AG10803 (cell line): ENCODE results near the gene EIF2B4.
A peak's percentile ranks its signal among the peaks of the same experiment; 100 is the strongest.
"Not testable (repeated sequence)": the region's sequence is repeated elsewhere in the genome, so short reads cannot be mapped to it uniquely, and the experiment has no call there.

Experiments
- DNase-seq: peaks from one replicate; pipeline ENCODE4 v3.0.0; 2010; ENCODE audit warnings: low read depth
- H3K4me3 ChIP-seq: 2 replicates; pipeline ENCODE4 v1.5.1; 2011; ENCODE audit warnings: mild to moderate bottlenecking, low read length, control low read depth
- TF ChIP-seq, protein P1 (sequence below): conservative IDR thresholded peaks from 2 replicates; pipeline ENCODE4 v1.5.1; 2011; ENCODE audit warnings: mild to moderate bottlenecking, low read length, control low read depth, inconsistent platforms

Gene EIF2B4

DNA sequence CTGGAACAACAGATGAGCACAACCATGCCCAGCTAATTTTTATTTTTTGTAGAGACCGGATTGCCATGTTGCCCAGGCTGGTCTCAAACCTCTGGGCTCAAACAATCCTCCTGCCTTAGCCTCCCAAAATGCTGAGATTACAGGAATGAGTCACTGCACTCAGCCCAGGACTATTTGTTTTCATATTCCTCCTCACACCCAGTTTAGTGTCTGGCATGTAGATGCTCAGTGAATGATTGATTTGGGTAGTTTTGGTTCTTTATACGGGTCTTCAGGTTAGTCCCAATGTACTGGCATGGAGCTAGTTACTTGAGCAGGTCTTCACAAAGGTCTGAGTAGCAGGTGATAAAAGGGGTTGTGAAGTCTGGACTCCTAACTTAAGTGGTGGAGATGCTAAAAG is 6.2 kb downstream of the EIF2B4 start:
- DNase-seq, result no peak
- TF ChIP-seq, protein P1, sequence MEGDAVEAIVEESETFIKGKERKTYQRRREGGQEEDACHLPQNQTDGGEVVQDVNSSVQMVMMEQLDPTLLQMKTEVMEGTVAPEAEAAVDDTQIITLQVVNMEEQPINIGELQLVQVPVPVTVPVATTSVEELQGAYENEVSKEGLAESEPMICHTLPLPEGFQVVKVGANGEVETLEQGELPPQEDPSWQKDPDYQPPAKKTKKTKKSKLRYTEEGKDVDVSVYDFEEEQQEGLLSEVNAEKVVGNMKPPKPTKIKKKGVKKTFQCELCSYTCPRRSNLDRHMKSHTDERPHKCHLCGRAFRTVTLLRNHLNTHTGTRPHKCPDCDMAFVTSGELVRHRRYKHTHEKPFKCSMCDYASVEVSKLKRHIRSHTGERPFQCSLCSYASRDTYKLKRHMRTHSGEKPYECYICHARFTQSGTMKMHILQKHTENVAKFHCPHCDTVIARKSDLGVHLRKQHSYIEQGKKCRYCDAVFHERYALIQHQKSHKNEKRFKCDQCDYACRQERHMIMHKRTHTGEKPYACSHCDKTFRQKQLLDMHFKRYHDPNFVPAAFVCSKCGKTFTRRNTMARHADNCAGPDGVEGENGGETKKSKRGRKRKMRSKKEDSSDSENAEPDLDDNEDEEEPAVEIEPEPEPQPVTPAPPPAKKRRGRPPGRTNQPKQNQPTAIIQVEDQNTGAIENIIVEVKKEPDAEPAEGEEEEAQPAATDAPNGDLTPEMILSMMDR, result no peak
- H3K4me3 ChIP-seq, result no peak overlapping the region

DNA sequence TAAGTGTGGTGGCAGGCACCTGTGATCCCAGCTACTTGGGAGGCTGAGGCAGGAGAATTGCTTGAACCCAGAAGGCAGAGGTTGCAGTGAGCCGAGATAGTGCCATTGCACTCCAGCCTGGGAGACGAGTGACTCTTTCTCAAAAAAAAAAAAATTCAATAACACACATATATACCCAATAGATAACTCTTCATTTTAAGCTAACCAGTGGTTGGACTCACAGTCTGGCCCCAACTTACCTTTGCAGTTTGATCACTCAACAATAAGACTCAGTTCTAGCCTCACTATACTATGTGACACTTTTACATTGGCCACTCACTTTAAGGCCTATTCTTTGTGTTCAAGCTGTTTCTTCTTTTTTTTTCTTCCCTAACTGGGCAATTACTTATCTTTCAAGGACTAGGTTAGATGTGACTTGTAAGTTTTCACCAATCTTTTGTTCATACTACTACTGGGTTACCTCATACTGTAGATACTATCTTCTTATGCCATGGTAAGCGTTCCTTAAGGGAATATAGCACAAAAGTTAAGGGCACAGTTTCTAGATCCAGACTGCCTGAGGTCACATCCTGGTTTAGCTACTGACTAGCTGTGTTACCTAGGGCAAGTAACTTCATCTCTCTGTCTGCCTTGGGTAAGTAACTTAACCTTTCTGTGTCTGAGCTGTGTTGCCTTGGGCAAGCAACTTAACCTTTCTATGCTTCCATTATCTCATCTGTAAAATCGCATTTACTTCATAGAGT is 7.3 kb downstream of the EIF2B4 start:
- H3K4me3 ChIP-seq, result no peak overlapping the region
- TF ChIP-seq, protein P1, result no peak

DNA sequence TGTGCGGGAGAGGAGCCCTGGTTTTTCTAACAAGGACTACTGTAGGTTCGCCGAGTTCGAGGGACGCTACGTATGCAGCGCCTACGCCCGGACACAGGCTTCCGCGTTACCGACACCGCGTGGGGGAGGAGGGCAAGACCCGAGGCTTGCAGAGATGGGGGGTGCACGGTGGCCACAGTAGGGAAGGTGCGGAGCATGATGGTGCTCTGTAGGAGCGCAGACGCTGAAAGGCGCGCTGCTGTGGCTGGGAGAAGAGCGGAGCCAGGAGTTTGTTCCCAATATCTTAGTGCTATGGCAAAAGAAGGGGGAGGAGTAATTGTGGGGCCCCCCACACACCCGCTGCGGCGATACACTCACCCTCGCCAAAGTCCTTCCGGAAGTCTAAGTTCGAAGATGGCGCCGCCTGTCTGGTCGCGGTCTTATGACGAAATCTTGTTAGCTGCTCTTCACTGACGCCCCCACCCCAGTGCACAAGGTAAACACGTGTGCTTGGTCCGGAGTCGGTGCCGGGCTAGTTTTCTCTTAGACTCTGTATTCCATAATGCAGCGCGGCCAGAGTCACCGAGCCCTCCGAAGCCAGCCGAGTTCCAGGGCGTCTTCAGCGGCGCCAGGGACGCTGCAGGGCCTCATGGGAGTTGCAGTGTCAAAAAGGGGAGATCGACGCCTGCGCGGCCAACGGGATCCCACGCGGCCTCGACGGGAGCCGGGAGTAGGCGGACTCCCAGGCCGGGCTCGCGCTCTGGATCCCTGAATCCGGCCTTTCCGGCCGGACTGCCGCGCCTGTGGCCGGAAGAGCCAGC is 13.6 kb downstream of the EIF2B4 start, which contains the start of gene GTF3C2:
Gene GTF3C2, minus strand, starts transcription at position 383 of the 800 bp plus-strand sequence. CDS start 13,210 bp downstream, outside the sequence.
- peak within 1 kb of the TSS; percentile 97 for H3K4me3 ChIP-seq
- DNase-seq, result peak; percentile 96
- TF ChIP-seq, protein P1, result no peak

More for the DNA sequence above, 7.3 kb downstream of the EIF2B4 start:
- no peak for DNase-seq

DNA sequence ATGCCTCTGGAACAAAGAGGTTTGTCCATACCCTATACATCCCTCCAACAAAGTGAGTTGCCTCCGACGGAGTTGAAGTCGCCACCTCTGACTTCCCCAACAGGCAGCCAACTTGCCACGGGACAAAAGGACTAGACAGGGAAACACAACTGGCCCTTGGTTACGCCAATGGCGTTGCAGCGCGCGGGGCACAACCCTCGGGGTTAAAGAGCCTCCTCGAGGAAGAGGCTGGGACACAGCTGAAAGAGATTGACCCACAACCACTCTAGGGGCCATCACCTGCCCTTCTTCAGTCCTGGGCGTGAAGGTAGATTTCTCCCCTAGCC is 14.1 kb downstream of the EIF2B4 start:
- TF ChIP-seq, protein P1, result no peak
- peak; percentile 42 for DNase-seq
- peak overlapping the region; percentile 97 for H3K4me3 ChIP-seq

DNA sequence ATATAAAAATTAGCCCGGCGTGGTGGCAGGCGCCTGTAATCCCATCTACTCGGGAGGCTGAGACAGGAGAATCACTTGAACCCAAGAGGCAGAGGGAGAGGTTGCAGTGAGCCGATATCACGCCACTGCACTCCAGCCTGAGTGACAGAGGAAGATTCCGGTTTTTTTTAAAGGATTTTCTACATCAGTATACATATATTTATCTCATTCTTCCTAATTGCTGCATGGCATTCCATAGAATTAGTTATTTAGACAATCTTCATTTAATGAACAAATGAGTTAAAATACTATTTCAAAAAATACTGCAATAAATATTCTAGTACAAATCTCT is 15.6 kb downstream of the EIF2B4 start:
- TF ChIP-seq, protein P1, result no peak
- no peak for DNase-seq
- no peak overlapping the region for H3K4me3 ChIP-seq

DNA sequence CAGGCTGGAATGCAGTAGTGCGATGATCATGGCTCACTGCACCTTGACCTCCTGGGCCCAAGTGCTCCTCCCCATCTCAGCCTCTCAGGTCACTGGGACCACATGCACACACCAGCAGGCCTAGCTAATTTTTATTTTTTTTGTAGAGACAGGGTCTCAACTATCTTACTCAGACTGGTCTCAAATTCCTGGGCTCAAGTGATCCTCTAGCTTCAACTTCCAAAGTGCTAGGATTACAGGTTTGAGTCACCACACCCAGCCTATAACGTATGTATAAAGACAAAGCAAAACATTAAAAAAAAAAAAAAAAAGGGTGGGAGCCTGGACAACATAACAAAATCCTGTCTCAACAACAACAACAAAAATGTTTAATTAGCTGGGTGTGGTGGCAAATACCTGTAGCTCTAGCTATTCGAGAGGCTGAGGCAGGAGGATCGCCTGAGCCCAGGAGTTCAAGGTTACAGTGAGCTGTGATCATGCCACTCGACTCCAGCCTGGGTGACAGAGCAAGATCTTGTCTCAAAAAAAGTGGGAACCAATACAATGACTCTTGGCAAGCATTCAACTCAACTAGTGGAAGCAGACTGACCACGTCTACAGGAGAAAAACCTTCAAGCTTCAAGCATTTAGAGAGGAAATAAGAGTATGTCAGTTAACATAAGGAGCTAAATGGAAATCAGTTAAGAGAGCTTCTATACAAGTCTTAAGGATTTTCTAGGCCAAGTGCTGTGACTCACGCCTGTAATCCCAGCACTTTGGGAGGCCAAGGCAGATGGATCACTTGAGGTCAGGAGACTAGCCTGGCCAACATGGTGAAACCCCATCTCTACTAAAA is 16.2 kb downstream of the EIF2B4 start:
- TF ChIP-seq, protein P1, result no peak
- no peak overlapping the region for H3K4me3 ChIP-seq
- peak; percentile 20 for DNase-seq

DNA sequence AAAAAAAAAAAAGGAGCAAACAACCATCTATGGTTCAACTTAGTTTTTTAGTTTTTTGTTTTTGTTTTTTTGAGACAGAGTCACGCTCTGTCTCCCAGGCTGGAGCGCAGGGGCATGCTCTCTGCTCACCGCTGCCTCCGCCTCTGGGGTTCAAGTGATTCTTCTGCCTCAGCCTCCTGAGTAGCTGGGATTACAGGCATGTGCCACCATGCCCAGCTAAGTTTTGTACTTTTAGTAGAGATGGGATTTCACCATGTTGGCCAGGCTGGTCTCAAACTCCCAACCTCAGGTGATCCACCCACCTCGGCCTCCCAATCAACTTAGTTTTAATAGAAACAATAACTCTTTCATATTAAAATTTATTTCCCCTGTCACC is 16.8 kb downstream of the EIF2B4 start:
- DNase-seq, H3K4me3 ChIP-seq: not testable (repeated sequence)
